ENCODE results near the gene DUT. TPM values are rescaled to one million over a fixed set of nuclear protein-coding genes. Genes with fewer than 3 reads are reported as not detected.

DUT gene
- total and polyA plus RNA-seq, 2 of the 8 experiments (the other 6 are each of a cell fraction or from before 2014, with no cell fraction given), result 71.5 to 246 TPM

GRCh38 chr15:48309740-48310139, 21.5 kb upstream of the DUT start:
- Histone ChIP-seq H4K8ac (ENCODE audit: extremely low read depth, insufficient read depth, low read length) (no peak overlapping the region), H2BK15ac (ENCODE audit: low read length) (no peak overlapping the region), H3K4me1 (replicated peaks in 1 of 4; ENCODE audit: control insufficient read depth in 3 of 4, insufficient read depth in 4 of 4, low read length in 3 of 4) (peaks cover 0 to 3% (median 2%) of the 10 kb centered on the region in 4 experiments; a peak in 4 of 7 replicates), H3K36me3 (ENCODE audit: control insufficient read depth in 2 of 4, insufficient read depth in 4 of 4, low read length in 3 of 4) (no peaks in the 10 kb centered on the region), H2BK5ac (ENCODE audit: low read depth, low read length) (no peak overlapping the region), H2AFZ (ENCODE audit: low read length) (no peak overlapping the region), H3K56ac (replicated peaks; ENCODE audit: insufficient read length, low read depth, low read length) (no peak overlapping the region), H3K27ac (ENCODE audit: low read depth, low read length) (no peak overlapping the region), H2BK20ac (ENCODE audit: low read length) (no peak overlapping the region), H3K27me3 (replicated peaks in 1 of 4; ENCODE audit: control insufficient read depth in 3 of 4, extremely low read depth in 1 of 4, insufficient read depth in 3 of 4, low read length in 3 of 4) (no peaks in the 10 kb centered on the region), H4K91ac (replicated peaks; ENCODE audit: insufficient read length, low read length) (no peak overlapping the region), H3K4me3 (ENCODE audit: extremely low read depth in 1 of 4, insufficient read depth in 2 of 4, low read depth in 3 of 4, low read length in 4 of 4) (no peak overlapping the region), H3K79me1 (ENCODE audit: low read depth, low read length) (no peaks in the 10 kb centered on the region), H3K4me2 (ENCODE audit: insufficient read depth in 1 of 2, low read depth in 2 of 2, low read length in 2 of 2) (no peak overlapping the region), H4K5ac (ENCODE audit: insufficient read length, low read depth, low read length) (no peak overlapping the region), H3K14ac (ENCODE audit: insufficient read length) (no peak overlapping the region), H2BK120ac (replicated peaks; ENCODE audit: low read depth, low read length) (no peak overlapping the region), H3K23me2 (ENCODE audit: low read depth, low read length) (no peaks in the 10 kb centered on the region), H3K9me3 (ENCODE audit: insufficient read depth in 2 of 2, low read depth in 1 of 2, low read length in 1 of 2) (no peaks in the 10 kb centered on the region), H4K20me1 (replicated peaks in 1 of 2; ENCODE audit: control insufficient read depth in 1 of 2, insufficient read depth in 2 of 2, low read length in 2 of 2) (no peaks in the 10 kb centered on the region), H2BK12ac (ENCODE audit: low read depth, low read length) (peak overlapping the region; percentile 13; the same call in 1 of the 2 replicates), H3K9ac (replicated peaks in 1 of 4; ENCODE audit: extremely low read depth in 1 of 4, low read depth in 3 of 4, low read length in 3 of 4) (no peak overlapping the region), H3K79me2 (ENCODE audit: control insufficient read depth in 1 of 2, insufficient read depth in 2 of 2, low read length in 2 of 2) (no peaks in the 10 kb centered on the region), H3K18ac (ENCODE audit: extremely low read depth, low read length) (no peak overlapping the region), H3K4ac (replicated peaks; ENCODE audit: insufficient read length, low read depth, low read length) (no peak overlapping the region), H2AK5ac (ENCODE audit: low read depth, low read length) (no peak overlapping the region), H3K23ac (ENCODE audit: insufficient read length) (no peak overlapping the region)
- ChIA-PET POLR2A (ENCODE audit: partially characterized antibody) (no interaction called here), CTCF (ENCODE audit: partially characterized antibody) (interaction anchor here (1.0 to 5.0 kb wide), 2 partner anchors 11 to 24 kb away, joined by 3 to 22 read pairs; no protein-coding TSS in a partner anchor)
- no peak for FAIRE-seq
- no peak for DNase-seq (ENCODE audit: low read depth in 1 of 2, low spot score in 2 of 2)
- 85% methylated on average over 2 of the region's 2 CpGs; no CpG with 5 or more reads in 1 of the 2 experiments for WGBS, 2 experiments (ENCODE audit: extremely low coverage in 1 of 2, insufficient coverage in 1 of 2, insufficient read length in 1 of 2, insufficient replicate concordance in 2 of 2, low coverage in 1 of 2, low lambda C conversion rate in 2 of 2, missing lambda C conversion rate in 1 of 2)
- no peak for TF ChIP-seq SIRT6 (IDR thresholded peaks at IDR 0.05; ENCODE audit: low read length)
- no peak for TF ChIP-seq JUND (IDR thresholded peaks at IDR 0.05; ENCODE audit: low read length)
- TF ChIP-seq TCF12 (IDR thresholded peaks at IDR 0.05; ENCODE audit: low read depth, low read length), result no peak
- TF ChIP-seq RBBP5 (IDR thresholded peaks at IDR 0.05; ENCODE audit: borderline replicate concordance, low read depth, low read length), result no peak
- TF ChIP-seq HDAC6 (IDR thresholded peaks at IDR 0.05; ENCODE audit: low read depth, low read length), result no peak
- TF ChIP-seq RFX5 (IDR thresholded peaks at IDR 0.05; ENCODE audit: borderline replicate concordance, low read depth, low read length), result no peak
- TF ChIP-seq ATF3 (IDR thresholded peaks at IDR 0.05; ENCODE audit: insufficient read depth, low read depth, low read length), result no peak
- TF ChIP-seq BCL11A (IDR thresholded peaks at IDR 0.05; ENCODE audit: low read depth in 2 of 2, low read length in 2 of 2), result no peak
- TF ChIP-seq ATF2 (IDR thresholded peaks at IDR 0.05; ENCODE audit: low read length), result no peak
- TF ChIP-seq CREB1 (IDR thresholded peaks at IDR 0.05), result no peak
- no peak for TF ChIP-seq KDM5A (IDR thresholded peaks at IDR 0.05; ENCODE audit: low read length)
- no peak for TF ChIP-seq RXRA (IDR thresholded peaks at IDR 0.05; ENCODE audit: insufficient read depth, low read depth, low read length)
- no peak for TF ChIP-seq POU5F1 (IDR thresholded peaks at IDR 0.05; ENCODE audit: low read depth, low read length)
- no peak for TF ChIP-seq POLR2A (IDR thresholded peaks at IDR 0.05; ENCODE audit: control extremely low read depth in 1 of 2, low read depth in 2 of 2, low read length in 2 of 2)

Measured in H1 (cell line).